K562 (cell line): ENCODE measurements around the gene ZNF81. TPM values are rescaled to one million over a fixed set of nuclear protein-coding genes. Genes with fewer than 3 reads are reported as not detected.

Experiments used
- ATAC-seq: fragments of 200-7000 bp; cut with Tn5 transposase; 3 replicates; pipeline ENCODE4 v1.9.1; 2020; ENCODE audit warnings: moderate library complexity
- BruUV-seq: library from RNA; stranded (reverse); fragments of 400-500 nt; replicated peaks from 2 replicates; lab custom pipeline; 2021; lab: Mats Ljungman, UMichigan
- CTCF ChIA-PET: fragments of 300-600 bp; formaldehyde crosslinking; extraction: SDS; loops from one replicate; lab custom pipeline; 2021; ENCODE audit warnings: low intra/inter-chr PET ratio; lab: Yijun Ruan, JAX
- POLR2A ChIA-PET: fragments of 300-600, 350-650 bp; sonication (Branson Sonifier 250); formaldehyde crosslinking; extraction: SDS; loops from one replicate; lab custom pipeline; 2021; ENCODE audit warnings: antibody characterized with exemption, inconsistent platforms; lab: Yijun Ruan, JAX
- DNase-seq, 4 experiments: peaks; one replicate each; pipeline versions ENCODE4 v3.0.0 to v3.0.0-alpha.2; 2011 to 2018; ENCODE audit warnings: low spot score in 3 of 4, mixed read lengths in 3 of 4; ENCODE audit errors: extremely low read depth in 1 of 4
- FAIRE-seq: peaks from 2 replicates; lab custom pipeline; 2011; peaks lifted over from hg19 to GRCh38; lab: Jason Lieb, UNC
- H2AFZ ChIP-seq: 2 replicates; pipeline ENCODE4 v1.6.0; 2011; ENCODE audit warnings: low read depth, low read length, control low read depth, inconsistent platforms
- H3K27ac ChIP-seq: fragments of 200-600 bp; 3 replicates; pipeline ENCODE4 v1.8.0; 2011; ENCODE audit warnings: low read depth, mild to moderate bottlenecking, control low read depth, inconsistent platforms, low read length, moderate library complexity, mixed read lengths; ENCODE audit errors: extremely low read depth
- H3K27me3 ChIP-seq, 2 experiments: fragments of 300-600 bp in 1 of 2; 2 replicates in 1 of 2; 3 replicates in 1 of 2; pipeline versions ENCODE4 v1.6.0 to v1.8.0; 2011; ENCODE audit warnings: inconsistent platforms in 2 of 2, low read length in 2 of 2, mild to moderate bottlenecking in 1 of 2, mixed read lengths in 1 of 2, moderate library complexity in 1 of 2; ENCODE audit not compliant: control insufficient read depth in 2 of 2, insufficient read depth in 2 of 2
- H3K36me3 ChIP-seq: fragments of 300-600 bp; 3 replicates; pipeline ENCODE4 v1.8.0; 2011; ENCODE audit warnings: mild to moderate bottlenecking, low read length, inconsistent platforms; ENCODE audit not compliant: control insufficient read depth, insufficient read depth
- H3K4me1 ChIP-seq, 2 experiments: fragments of 200-600 bp in 1 of 2; replicated peaks in 1 of 2; 2 replicates in 1 of 2; 3 replicates in 1 of 2; pipeline versions ENCODE4 v1.5.1 to v1.8.0; 2011; ENCODE audit warnings: inconsistent platforms in 2 of 2, low read length in 2 of 2, mild to moderate bottlenecking in 1 of 2, mixed read lengths in 1 of 2, moderate library complexity in 1 of 2; ENCODE audit not compliant: control insufficient read depth in 2 of 2, insufficient read depth in 2 of 2
- H3K4me2 ChIP-seq: 2 replicates; pipeline ENCODE4 v1.6.1; 2011; ENCODE audit warnings: low read length, control low read depth, inconsistent platforms, mixed read lengths; ENCODE audit not compliant: insufficient read depth
- H3K4me3 ChIP-seq: fragments of 200-600 bp; sonication (generic), shearing (Covaris generic); 2 replicates; pipeline ENCODE4 v1.5.1; 2016; ENCODE audit warnings: control low read depth, inconsistent platforms
- H3K79me2 ChIP-seq: fragments of 200-600 bp; 3 replicates; pipeline ENCODE4 v1.8.0; 2011; ENCODE audit warnings: low read length, inconsistent platforms; ENCODE audit not compliant: control insufficient read depth, insufficient read depth
- H3K9ac ChIP-seq, 2 experiments: 2 replicates each; pipeline versions ENCODE4 v1.6.0 to v1.6.1; 2011; ENCODE audit warnings: low read depth in 2 of 2, low read length in 2 of 2, control low read depth in 1 of 2, inconsistent platforms in 1 of 2, mild to moderate bottlenecking in 1 of 2, mixed read lengths in 1 of 2; ENCODE audit not compliant: insufficient read depth in 1 of 2
- H3K9me1 ChIP-seq: one replicate; pipeline ENCODE4 v1.6.0; 2011; ENCODE audit warnings: inconsistent platforms, mild to moderate bottlenecking, low read length, moderate library complexity; ENCODE audit not compliant: control insufficient read depth, insufficient read depth
- H3K9me3 ChIP-seq: replicated peaks from 2 replicates; pipeline ENCODE4 v1.5.1; 2011; ENCODE audit warnings: low read depth, low read length, inconsistent platforms; ENCODE audit not compliant: control insufficient read depth, insufficient read depth
- H4K20me1 ChIP-seq: replicated peaks from 2 replicates; pipeline ENCODE4 v1.6.1; 2011; ENCODE audit warnings: low read length, inconsistent platforms, mixed read lengths; ENCODE audit not compliant: control insufficient read depth, insufficient read depth
- CC2D1A ChIP-seq: fragments of 450-650 bp; IDR thresholded peaks from 2 replicates; pipeline ENCODE4 v1.6.1; 2017; ENCODE audit warnings: mild to moderate bottlenecking
- FUS ChIP-seq: fragments of 200-400 bp; formaldehyde crosslinking; optimal IDR thresholded peaks from 2 replicates; pipeline ENCODE3; 2017; ENCODE audit warnings: low read depth, low read length
- HSF4 ChIP-seq: fragments of 250-450 bp; sonication (Bioruptor Pico); IDR thresholded peaks from 2 replicates; pipeline ENCODE4 v2.1.2; 2022; ENCODE audit warnings: mild to moderate bottlenecking, moderate library complexity, borderline replicate concordance
- MGA ChIP-seq: fragments of 450-650 bp; IDR thresholded peaks from 2 replicates; pipeline ENCODE4 v1.6.1; 2016; ENCODE audit warnings: mild to moderate bottlenecking, moderate library complexity
- NCOA1 ChIP-seq: fragments of 450-650 bp; IDR thresholded peaks from 2 replicates; pipeline ENCODE4 v1.6.1; 2016; ENCODE audit warnings: low read depth
- POLR2B ChIP-seq: fragments of 450-650 bp; IDR thresholded peaks from 2 replicates; pipeline ENCODE4 v1.6.1; 2018; ENCODE audit warnings: low read depth; ENCODE audit not compliant: partially characterized antibody
- SMAD1 ChIP-seq: fragments of 150-350 bp; IDR thresholded peaks from 2 replicates; pipeline ENCODE4 v1.6.1; 2014; ENCODE audit warnings: low read length, low read depth; ENCODE audit not compliant: partially characterized antibody
- ZBTB49 ChIP-seq: sonication (generic); formaldehyde crosslinking; IDR thresholded peaks from 2 replicates; pipeline ENCODE4 v1.8.0; 2022; ENCODE audit warnings: missing genetic modification reagents, mild to moderate bottlenecking, borderline replicate concordance
- ZFP36 ChIP-seq: fragments of 150-350 bp; IDR thresholded peaks from 2 replicates; pipeline ENCODE4 v1.6.1; 2018; ENCODE audit warnings: low read length, low read depth; ENCODE audit not compliant: partially characterized antibody
- ZNF695 ChIP-seq: fragments of 450-650 bp; formaldehyde crosslinking; IDR thresholded peaks from 2 replicates; pipeline ENCODE4 v1.4.0; 2020; ENCODE audit warnings: mild to moderate bottlenecking, moderate library complexity
- WGBS: fragments of 100-300 bp; shearing (Covaris generic); methylation state at CpG from one replicate; pipeline ENCODE4 v1.1.6; 2016; ENCODE audit warnings: low coverage, mixed read lengths; ENCODE audit not compliant: insufficient coverage; ENCODE audit errors: missing lambda C conversion rate; 5-methylcytosine and 5-hydroxymethylcytosine counted together
- in situ Hi-C: fragments of 300-500 bp; cut with MboI; formaldehyde crosslinking; loops from 4 replicates; pipeline ENCODE4 v1.15.0; 2018; ENCODE audit warnings: inconsistent platforms, mixed read lengths
- intact Hi-C: fragments of 100-400 bp; cut with micrococcal nuclease; formaldehyde crosslinking; loops from 2 replicates; pipeline ENCODE4 v1.14.2; 2022
- polyA plus RNA-seq, 8 experiments: library from polyadenylated mRNA; depleted of rRNA in 4 of 8; stranded (reverse) in 5 of 8; unstranded in 3 of 8; fragments of >200 nt; fragmentation: Nextera tagmentation in 2 of 8; fragmentation: Illumina TruSeq in 1 of 8; extraction: Ambion mirVana in 2 of 8; extraction: Trizol in 1 of 8; gene quantifications; 2 replicates each; pipeline versions ENCODE4 v1.2.1 to v1.2.3, GENCODE V29; 2011 to 2014; ENCODE audit warnings: inconsistent platforms in 1 of 8, missing spikeins in 1 of 8
- total RNA-seq, 7 experiments: library from RNA; depleted of rRNA in 6 of 7; stranded (reverse); fragments of >200 nt in 6 of 7; fragmentation: Illumina TruSeq in 2 of 7; extraction: Trizol in 2 of 7; gene quantifications; 2 replicates each; pipeline versions ENCODE4 v1.2.1 to v1.2.3, GENCODE V29; 2011 to 2021; ENCODE audit warnings: low replicate concordance in 1 of 7

ZNF81 gene
- total and polyA plus RNA-seq, 9 of the 15 experiments (the other 6 are each of a cell fraction or from before 2014, with no cell fraction given) = 2.4 to 9.6 (median 4.9) TPM

DNA sequence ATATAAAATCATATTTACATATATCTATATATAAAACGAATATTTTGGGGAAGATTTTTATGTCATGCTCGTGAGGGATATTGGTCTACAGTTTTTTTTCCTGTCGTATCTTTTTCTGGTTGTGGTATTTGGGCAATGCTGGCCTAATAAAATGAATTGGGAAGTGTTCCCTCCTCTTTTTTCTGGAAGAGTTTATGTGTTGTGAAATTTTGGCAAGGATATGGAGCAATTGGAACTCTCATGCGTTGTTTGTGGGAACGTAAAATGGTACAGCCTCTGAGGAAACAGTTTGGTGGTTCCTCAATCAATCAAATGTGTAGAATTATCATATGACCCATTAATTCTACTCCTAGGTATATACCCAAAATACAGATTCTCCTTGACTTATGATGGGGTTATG lies 97.2 kb downstream of the ZNF81 start:
- Histone ChIP-seq H3K4me2 (no peak overlapping the region), H3K9ac (no peak overlapping the region), H2AFZ (no peak overlapping the region), H3K4me1 (peaks cover 0 to 3% of the 10 kb centered on the region in 2 experiments; a peak in 3 of 5 replicates), H3K9me3 (no peaks in the 10 kb centered on the region), H3K79me2 (no peaks in the 10 kb centered on the region), H3K9me1 (no peaks in the 10 kb centered on the region), H3K27me3 (no peaks in the 10 kb centered on the region), H4K20me1 (no peaks in the 10 kb centered on the region), H3K4me3 (no peak overlapping the region), H3K27ac (no peak overlapping the region), H3K36me3 (no peaks in the 10 kb centered on the region)
- DNase-seq (no peak), FAIRE-seq (no peak), ATAC-seq (no peak)
- POLR2A ChIA-PET = no interaction called here
- intact Hi-C loops (no loop called here), in situ Hi-C loops (no loop called here)
- no TSS peak for BruUV-seq
- 44% methylated on average over 5 of the region's 5 CpGs for WGBS
- CTCF ChIA-PET = no interaction called here
- TF ChIP-seq FUS (no peak), POLR2B (no peak), ZFP36 (no peak), ZNF695 (CRISPR knock-in tag) (no peak), MGA (no peak), CC2D1A (no peak), NCOA1 (no peak), SMAD1 (no peak), HSF4 (no peak), ZBTB49 (CRISPR knock-in tag) (no peak)
